Gastrocnemius medialis (tissue), 4 donors: Measurements from ENCODE around the gene STIM1. TPM values are rescaled to one million over a fixed set of nuclear protein-coding genes. Genes with fewer than 3 reads are reported as not detected.

Source experiments
- ATAC-seq, 2 donors: fragments of 150-250 bp; one replicate each; pipeline ENCODE4 v1.9.1; 2016
- DNase-seq, 2 donors: peaks; one replicate each; pipeline ENCODE4 v3.0.0-alpha.2; 2019
- H3K27ac ChIP-seq, 4 donors: fragments of 200-600 bp; sonication (generic); 1 replicate in 1 of 4; 2 replicates in 3 of 4; pipeline ENCODE4 v1.5.1; 2016 to 2018; ENCODE audit warnings: mild to moderate bottlenecking in 2 of 4, moderate library complexity in 1 of 4
- H3K27me3 ChIP-seq, 3 donors: fragments of 200-600 bp; sonication (generic) in 2 of 3; 1 replicate in 1 of 3; 2 replicates in 2 of 3; pipeline versions ENCODE4 v1.5.1 to v1.6.0; 2016 to 2019; ENCODE audit warnings: mild to moderate bottlenecking in 1 of 3, moderate library complexity in 1 of 3
- H3K36me3 ChIP-seq, 2 donors: fragments of 200-600 bp; sonication (generic) in 1 of 2; one replicate each; pipeline ENCODE4 v1.5.1; 2017 to 2018
- H3K4me1 ChIP-seq, 2 donors: fragments of 200-600 bp; sonication (generic) in 1 of 2; one replicate each; pipeline ENCODE4 v1.5.1; 2016 to 2017; ENCODE audit warnings: mild to moderate bottlenecking in 2 of 2
- H3K4me3 ChIP-seq, 4 donors: fragments of 200-600 bp; sonication (generic) in 3 of 4; 1 replicate in 1 of 4; 2 replicates in 3 of 4; pipeline ENCODE4 v1.5.1; 2016 to 2019; ENCODE audit warnings: mild to moderate bottlenecking in 2 of 4
- H3K9me3 ChIP-seq, 3 donors: fragments of 200-600 bp; sonication (generic) in 2 of 3; 1 replicate in 1 of 3; 2 replicates in 2 of 3; pipeline ENCODE4 v1.5.1; 2016 to 2019
- CTCF ChIP-seq, 5 experiments: fragments of 450-650 bp in 3 of 5; fragments of 200-600 bp in 2 of 5; sonication (generic) in 2 of 5; IDR thresholded peaks in 4 of 5; conservative IDR thresholded peaks in 1 of 5; 1 replicate in 4 of 5; 2 replicates in 1 of 5; pipeline ENCODE4 v1.5.1; 2016 to 2019; ENCODE audit warnings: antibody characterized with exemption in 5 of 5, mild to moderate bottlenecking in 3 of 5, moderate library complexity in 3 of 5
- POLR2A ChIP-seq, 2 donors: fragments of 450-650 bp; IDR thresholded peaks; one replicate each; pipeline ENCODE4 v1.6.1; 2017; ENCODE audit warnings: antibody characterized with exemption in 2 of 2, mild to moderate bottlenecking in 2 of 2, moderate library complexity in 2 of 2
- in situ Hi-C, 4 donors: fragments of 200-750 bp; cut with MboI; loops; one replicate each; pipeline versions ENCODE4 v1.15.0 to v1.8.0; 2017; ENCODE audit warnings: low sequenced_read_pairs in 4 of 4
- intact Hi-C: fragments of 100-400 bp; cut with DNase I; formaldehyde crosslinking; loops from one replicate; pipeline ENCODE4 v1.15.1; 2023; ENCODE audit warnings: low total_unique reads
- total RNA-seq, 4 donors: library from RNA; depleted of rRNA; stranded (reverse); fragments of >200 nt; gene quantifications; one replicate each; pipeline versions ENCODE4 v1.1.0 to v1.2.3, GENCODE V29; 2016

The STIM1 gene
- total RNA-seq, 4 donors from 2014 or later = 45.9 to 132 (median 87.3) TPM

GRCh38 chr11:3876613-3877012 lies 21.1 kb downstream of the STIM1 start:
- H3K27ac ChIP-seq = peak overlapping the region; percentile 47 to 77 (median 66)
- H3K4me3 ChIP-seq = no peak overlapping the region
- H3K4me1 ChIP-seq = peaks cover 80 to 83% of the 10 kb centered on the region in 2 donors
- in situ Hi-C loops = no loop called here
- H3K36me3 ChIP-seq = no peaks in the 10 kb centered on the region
- intact Hi-C loops = no loop called here
- no peak for DNase-seq
- TF ChIP-seq CTCF (IDR thresholded peaks at IDR 0.05 in 4 of 5, conservative IDR thresholded peaks at IDR 0.05 in 1 of 5) (no peak), POLR2A (IDR thresholded peaks at IDR 0.05) (no peak)
- ATAC-seq = no peak
- H3K27me3 ChIP-seq = no peaks in the 10 kb centered on the region
- H3K9me3 ChIP-seq = no peaks in the 10 kb centered on the region

GRCh38 chr11:3877364-3878257 lies 22.1 kb downstream of the STIM1 start:
- H3K36me3 ChIP-seq = no peaks in the 10 kb centered on the region
- H3K27ac ChIP-seq = peak overlapping the region; percentile 47 to 77 (median 66)
- TF ChIP-seq POLR2A (IDR thresholded peaks at IDR 0.05) (no peak), CTCF (IDR thresholded peaks at IDR 0.05 in 4 of 5, conservative IDR thresholded peaks at IDR 0.05 in 1 of 5) (no peak)
- H3K9me3 ChIP-seq = no peaks in the 10 kb centered on the region
- peaks cover 74 to 77% of the 10 kb centered on the region in 2 donors for H3K4me1 ChIP-seq
- ATAC-seq (no peak), DNase-seq (no peak)
- no peak overlapping the region for H3K4me3 ChIP-seq
- in situ Hi-C loops (no loop called here), intact Hi-C loops (no loop called here)
- no peaks in the 10 kb centered on the region for H3K27me3 ChIP-seq

GRCh38 chr11:3878258-3878584 lies 22.8 kb downstream of the STIM1 start:
- Histone ChIP-seq H3K4me1 (peaks cover 74 to 77% of the 10 kb centered on the region in 2 donors), H3K27ac (peak overlapping the region; percentile 47 to 77 (median 66)), H3K9me3 (no peaks in the 10 kb centered on the region), H3K4me3 (no peak overlapping the region), H3K36me3 (no peaks in the 10 kb centered on the region), H3K27me3 (no peaks in the 10 kb centered on the region)
- DNase-seq (no peak), ATAC-seq (no peak)
- intact Hi-C loops (no loop called here), in situ Hi-C loops (no loop called here)
- TF ChIP-seq POLR2A (IDR thresholded peaks at IDR 0.05) (no peak), CTCF (IDR thresholded peaks at IDR 0.05 in 4 of 5, conservative IDR thresholded peaks at IDR 0.05 in 1 of 5) (no peak)

GRCh38 chr11:3879216-3879966 lies 23.9 kb downstream of the STIM1 start:
- TF ChIP-seq CTCF (IDR thresholded peaks at IDR 0.05 in 4 of 5, conservative IDR thresholded peaks at IDR 0.05 in 1 of 5) (no peak), POLR2A (IDR thresholded peaks at IDR 0.05) (no peak)
- H3K27me3 ChIP-seq = no peaks in the 10 kb centered on the region
- H3K36me3 ChIP-seq = no peaks in the 10 kb centered on the region
- H3K4me3 ChIP-seq = no peak overlapping the region
- in situ Hi-C loops = no loop called here
- H3K27ac ChIP-seq = peak overlapping the region; percentile 37 to 77 (median 53)
- ATAC-seq (no peak), DNase-seq (no peak)
- no peaks in the 10 kb centered on the region for H3K9me3 ChIP-seq
- H3K4me1 ChIP-seq = peaks cover 74 to 79% of the 10 kb centered on the region in 2 donors
- intact Hi-C loops = no loop called here
